Esophagus (tissue), 2 donors: ENCODE results near the gene THEMIS2. TPM values are rescaled to one million over a fixed set of nuclear protein-coding genes. Genes with fewer than 3 reads are reported as not detected.
"Not testable (repeated sequence)": the region's sequence is repeated elsewhere in the genome, so short reads cannot be mapped to it uniquely, and the experiment has no call there.

Source experiments
- H3K27ac ChIP-seq, 2 donors: one replicate each; pipeline ENCODE4 v1.5.1; 2013; ENCODE audit warnings: low read depth in 2 of 2, mild to moderate bottlenecking in 2 of 2, inconsistent platforms in 1 of 2, low read length in 1 of 2, moderate library complexity in 1 of 2
- H3K27me3 ChIP-seq, 2 donors: one replicate each; pipeline ENCODE4 v1.6.1; 2013; ENCODE audit warnings: low read length in 2 of 2, control low read depth in 1 of 2, mild to moderate bottlenecking in 1 of 2; ENCODE audit not compliant: insufficient read depth in 2 of 2, control insufficient read depth in 1 of 2
- H3K36me3 ChIP-seq, 2 donors: one replicate each; pipeline ENCODE4 v1.6.1; 2013; ENCODE audit warnings: low read length in 1 of 2; ENCODE audit not compliant: control insufficient read depth in 2 of 2, insufficient read depth in 2 of 2
- H3K4me1 ChIP-seq, 2 donors: one replicate each; pipeline ENCODE4 v1.6.1; 2013; ENCODE audit warnings: low read length in 1 of 2; ENCODE audit not compliant: control insufficient read depth in 2 of 2, insufficient read depth in 2 of 2
- H3K4me3 ChIP-seq, 2 donors: one replicate each; pipeline ENCODE4 v1.5.1; 2013; ENCODE audit warnings: low read length in 2 of 2, mild to moderate bottlenecking in 2 of 2, low read depth in 1 of 2, moderate library complexity in 1 of 2
- H3K9me3 ChIP-seq, 2 donors: one replicate each; pipeline ENCODE4 v1.6.1; 2013; ENCODE audit warnings: mild to moderate bottlenecking in 2 of 2, low read depth in 1 of 2, low read length in 1 of 2, moderate library complexity in 1 of 2; ENCODE audit not compliant: control insufficient read depth in 2 of 2, insufficient read depth in 1 of 2
- WGBS, 2 donors: extraction: QIAGEN DNeasy Blood & Tissue Kit; methylation state at CpG; one replicate each; pipeline ENCODE4 v1.1.7; 2013; 5-methylcytosine and 5-hydroxymethylcytosine counted together
- polyA plus RNA-seq, 2 donors: library from polyadenylated mRNA; stranded (reverse); fragments of 200-250 nt; gene quantifications; one replicate each; pipeline ENCODE4 v1.2.3, GENCODE V29; 2013
- donor health status: healthy with polysubstance abuse.
- donor health status: Bipolar disorder and iron deficiency.

Gene THEMIS2
- polyA plus RNA-seq, 2 donors: 2.5 to 2.7 TPM

GRCh38 chr1:27862671-27863537 is 9.4 kb upstream of the THEMIS2 start:
- 83% methylated on average over 8 to 9 of the region's 9 CpGs for WGBS, 2 donors
- Histone ChIP-seq H3K27me3 (no peaks in the 10 kb centered on the region), H3K36me3 (no peaks in the 10 kb centered on the region), H3K27ac (peak overlapping the region; percentile 29 to 67), H3K4me1 (no peaks in the 10 kb centered on the region), H3K9me3 (no peaks in the 10 kb centered on the region), H3K4me3 (no peak overlapping the region)

GRCh38 chr1:27863538-27863915 is 8.8 kb upstream of the THEMIS2 start:
- peak overlapping the region in 1 of 2 donors; percentile 67 for H3K27ac ChIP-seq
- H3K4me1 ChIP-seq: peaks cover under 1 to 1% of the 10 kb centered on the region in 2 donors
- H3K9me3 ChIP-seq: no peaks in the 10 kb centered on the region
- 70 to 84% methylated on average over 1 of the region's 1 CpG for WGBS, 2 donors
- no peaks in the 10 kb centered on the region for H3K36me3 ChIP-seq
- H3K4me3 ChIP-seq: no peak overlapping the region
- H3K27me3 ChIP-seq: no peaks in the 10 kb centered on the region

- 60% methylated on average over 8 of the region's 8 CpGs for WGBS, 2 donors
- H3K4me3 ChIP-seq: no peak overlapping the region
These were observed 8.0 kb upstream of the THEMIS2 start for GRCh38 chr1:27864264-27864895.

GRCh38 chr1:27865821-27866220 is 6.5 kb upstream of the THEMIS2 start:
- Histone ChIP-seq H3K36me3 (no peaks in the 10 kb centered on the region), H3K27me3 (no peaks in the 10 kb centered on the region), H3K27ac (no peak overlapping the region), H3K4me3 (no peak overlapping the region), H3K9me3 (no peaks in the 10 kb centered on the region), H3K4me1 (peaks cover 4 to 8% of the 10 kb centered on the region in 2 donors)
- 92 to 93% methylated on average over 10 of the region's 10 CpGs for WGBS, 2 donors

More at GRCh38 chr1:27864264-27864895, 8.0 kb upstream of the THEMIS2 start:
- Histone ChIP-seq H3K9me3 (no peaks in the 10 kb centered on the region), H3K36me3 (no peaks in the 10 kb centered on the region), H3K4me1 (peaks cover 4 to 8% of the 10 kb centered on the region in 2 donors), H3K27me3 (no peaks in the 10 kb centered on the region), H3K27ac (peak overlapping the region; percentile 36 to 87)

- H3K36me3 ChIP-seq: no peaks in the 10 kb centered on the region
- H3K4me1 ChIP-seq: peaks cover 8 to 11% of the 10 kb centered on the region in 2 donors
- WGBS, 2 donors: 67 to 75% methylated on average over 11 of the region's 11 CpGs
- H3K4me3 ChIP-seq: no peak overlapping the region
- no peaks in the 10 kb centered on the region for H3K27me3 ChIP-seq
- H3K9me3 ChIP-seq: peaks cover 0 to 2% of the 10 kb centered on the region in 2 donors
- H3K27ac ChIP-seq: peak overlapping the region in 1 of 2 donors; percentile 9
These were observed 3.8 kb upstream of the THEMIS2 start for GRCh38 chr1:27868556-27868931.

GRCh38 chr1:27868932-27869718 is 3.2 kb upstream of the THEMIS2 start:
- Histone ChIP-seq H3K27ac (peak overlapping the region; percentile 25 to 51), H3K4me1 (peaks cover 8 to 11% of the 10 kb centered on the region in 2 donors), H3K36me3 (no peaks in the 10 kb centered on the region), H3K27me3 (no peaks in the 10 kb centered on the region), H3K4me3 (no peak overlapping the region), H3K9me3 (peaks cover 0 to 2% of the 10 kb centered on the region in 2 donors)
- whole genome bisulfite sequencing, 2 donors: 48 to 58% methylated on average over 16 of the region's 16 CpGs

- Histone ChIP-seq H3K9me3 (peaks cover 0 to 2% of the 10 kb centered on the region in 2 donors), H3K4me3 (no peak overlapping the region), H3K27me3 (no peaks in the 10 kb centered on the region), H3K4me1 (peaks cover 8 to 11% of the 10 kb centered on the region in 2 donors), H3K36me3 (no peaks in the 10 kb centered on the region), H3K27ac (peak overlapping the region in 1 of 2 donors; percentile 25)
- WGBS, 2 donors: 78 to 89% methylated on average over 1 of the region's 1 CpG
These were observed 2.6 kb upstream of the THEMIS2 start for GRCh38 chr1:27869719-27870085.

- peaks cover 8 to 13% of the 10 kb centered on the region in 2 donors for H3K4me1 ChIP-seq
- H3K4me3 ChIP-seq, H3K27me3 ChIP-seq, H3K27ac ChIP-seq, H3K9me3 ChIP-seq, H3K36me3 ChIP-seq: not testable (repeated sequence)
- WGBS, 2 donors: 88 to 91% methylated on average over 7 of the region's 7 CpGs
These were observed 1.3 kb upstream of the THEMIS2 start for GRCh38 chr1:27871076-27871475.

- 12 to 15% methylated on average over 38 of the region's 38 CpGs for WGBS, 2 donors
- H3K36me3 ChIP-seq: no peaks in the 10 kb centered on the region
- peak overlapping the region; percentile 56 to 62 for H3K4me3 ChIP-seq
- H3K27me3 ChIP-seq: no peaks in the 10 kb centered on the region
- H3K4me1 ChIP-seq: peaks cover 8 to 13% of the 10 kb centered on the region in 2 donors
- H3K27ac ChIP-seq: peak overlapping the region; percentile 34 to 42
- H3K9me3 ChIP-seq: peaks cover 0 to 2% of the 10 kb centered on the region in 2 donors
These were observed 633 bp downstream of the THEMIS2 start for GRCh38 chr1:27872802-27873551.
